ENCODE results near the gene EPHB3. TPM values are rescaled to one million over a fixed set of nuclear protein-coding genes. Genes with fewer than 3 reads are reported as not detected.

Gene EPHB3
- total and polyA plus RNA-seq, 9 donors, result 2.1 to 31.0 (median 10.6) TPM

DNA sequence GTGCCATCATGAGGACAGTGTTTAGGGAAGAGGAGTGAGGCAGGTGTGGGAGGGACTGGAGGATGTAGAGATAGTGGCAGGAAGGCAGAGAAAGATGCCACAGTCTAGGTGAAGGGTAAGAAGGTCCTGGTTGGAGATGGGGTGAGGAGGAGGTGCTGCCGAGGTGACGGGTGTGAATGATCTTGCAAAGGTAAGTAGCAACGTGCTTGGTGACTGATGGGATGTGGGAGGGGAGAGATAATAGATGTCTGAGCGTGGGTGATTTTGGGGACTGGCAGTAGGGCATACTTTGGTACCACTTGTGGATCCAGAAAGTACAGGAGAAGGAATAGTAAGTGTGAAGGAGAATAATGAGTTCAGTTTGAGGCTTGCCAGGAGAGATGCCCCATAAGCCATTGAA lies 27.2 kb downstream of the EPHB3 start:
- Histone ChIP-seq H3K27me3 (no peaks in the 10 kb centered on the region), H3K4me1 (ENCODE audit: insufficient read depth) (peaks cover 19% of the 10 kb centered on the region), H3K27ac (no peak overlapping the region), H3K36me3 (no peaks in the 10 kb centered on the region), H3K4me3 (no peak overlapping the region), H3K9me3 (no peaks in the 10 kb centered on the region)
- intact Hi-C loops (cut with DNase I), result no loop called here
- no peak for DNase-seq
- WGBS, 3 donors, result 85 to 93% (median 88%) methylated on average over 4 of the region's 4 CpGs
- TF ChIP-seq POLR2A (IDR thresholded peaks at IDR 0.05), result no peak

GRCh38 chr3:184590795-184591194 lies 29.2 kb downstream of the EPHB3 start:
- intact Hi-C loops (cut with DNase I), result loop anchor here in 1 of 4 donors (10.0 kb wide), 1 partner anchor 124 kb away; the partner anchor contains the start of gene MAGEF1
- Histone ChIP-seq H3K4me3 (no peak overlapping the region), H3K4me1 (ENCODE audit: insufficient read depth) (peaks cover 13% of the 10 kb centered on the region), H3K9me3 (no peaks in the 10 kb centered on the region), H3K27ac (peak overlapping the region; percentile 19 to 88), H3K36me3 (no peaks in the 10 kb centered on the region), H3K27me3 (no peaks in the 10 kb centered on the region)
- TF ChIP-seq POLR2A (IDR thresholded peaks at IDR 0.05) (no peak), CTCF (IDR thresholded peaks at IDR 0.05) (no peak), EP300 (IDR thresholded peaks at IDR 0.05) (no peak)
- DNase-seq, result peak; percentile 53 to 79 (median 75)
- 2 to 14% (median 11%) methylated on average over 6 of the region's 6 CpGs for WGBS, 3 donors

DNA sequence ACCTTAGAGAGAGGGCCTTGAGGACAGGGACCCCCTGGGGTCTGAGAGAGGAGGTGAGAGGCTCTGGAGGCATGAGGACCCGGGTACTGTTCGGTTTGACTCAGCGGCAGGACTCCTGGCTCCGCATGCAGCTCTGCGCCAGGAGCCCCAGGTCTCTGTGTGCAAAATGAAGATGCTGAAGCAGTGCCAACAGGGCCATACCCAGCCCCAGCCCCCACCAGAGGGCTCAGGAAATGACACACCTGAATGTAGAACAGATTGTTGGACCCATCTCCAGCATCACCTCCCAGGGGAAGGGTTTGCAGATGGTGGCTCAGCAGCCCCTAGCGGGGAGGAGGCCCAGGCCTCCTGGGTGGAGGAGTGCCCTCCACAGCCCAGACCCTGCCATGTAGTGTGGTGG lies 30.2 kb downstream of the EPHB3 start:
- Histone ChIP-seq H3K4me3 (no peak overlapping the region), H3K27ac (peak overlapping the region in 1 of 2 donors; percentile 88), H3K4me1 (ENCODE audit: insufficient read depth) (peaks cover 13% of the 10 kb centered on the region), H3K27me3 (no peaks in the 10 kb centered on the region), H3K36me3 (no peaks in the 10 kb centered on the region), H3K9me3 (no peaks in the 10 kb centered on the region)
- peak in 2 of 5 donors; percentile 39 to 46 for DNase-seq
- WGBS, 3 donors, result 86 to 90% (median 89%) methylated on average over 5 to 6 of the region's 6 CpGs
- intact Hi-C loops (cut with DNase I), result loop anchor here in 1 of 4 donors (10.0 kb wide), 1 partner anchor 123 kb away; the partner anchor contains the start of gene MAGEF1
- TF ChIP-seq EP300 (IDR thresholded peaks at IDR 0.05) (no peak), POLR2A (IDR thresholded peaks at IDR 0.05) (no peak), CTCF (IDR thresholded peaks at IDR 0.05) (no peak)

- Histone ChIP-seq H3K4me1 (ENCODE audit: insufficient read depth) (peaks cover 14% of the 10 kb centered on the region), H3K27me3 (no peaks in the 10 kb centered on the region), H3K4me3 (no peak overlapping the region), H3K27ac (peak overlapping the region; percentile 55 to 88), H3K36me3 (no peaks in the 10 kb centered on the region), H3K9me3 (no peaks in the 10 kb centered on the region)
- peak; percentile 84 to 94 (median 91) for DNase-seq
- WGBS, 3 donors, result 8 to 22% (median 13%) methylated on average over 17 of the region's 17 CpGs
- TF ChIP-seq CTCF (IDR thresholded peaks at IDR 0.05) (no peak), EP300 (IDR thresholded peaks at IDR 0.05) (no peak), POLR2A (IDR thresholded peaks at IDR 0.05) (no peak)
- intact Hi-C loops (cut with DNase I), result loop anchor here in 1 of 4 donors (10.0 kb wide), 1 partner anchor 122 kb away; the partner anchor contains the start of gene MAGEF1
These were observed 31.0 kb downstream of the EPHB3 start for GRCh38 chr3:184592371-184593219.
